Subcutaneous adipose tissue (tissue), 4 donors: ENCODE data around the gene ARHGEF35. TPM values are rescaled to one million over a fixed set of nuclear protein-coding genes. Genes with fewer than 3 reads are reported as not detected.
"Not testable (repeated sequence)": the region's sequence is repeated elsewhere in the genome, so short reads cannot be mapped to it uniquely, and the experiment has no call there.

Source experiments
- CTCF ChIP-seq: fragments of 450-650 bp; IDR thresholded peaks from one replicate; pipeline ENCODE4 v1.5.1; 2016; ENCODE audit warnings: low read depth, mild to moderate bottlenecking, control low read depth, antibody characterized with exemption, moderate library complexity
- total RNA-seq, 4 donors: library from RNA; depleted of rRNA; stranded (reverse); fragments of >200 nt; gene quantifications; one replicate each; pipeline ENCODE4 v1.1.0, GENCODE V29; 2016

The ARHGEF35 gene
- 1 to 10 TPM; 2.8 to 4.9 (median 4.3) TPM for total RNA-seq

DNA sequence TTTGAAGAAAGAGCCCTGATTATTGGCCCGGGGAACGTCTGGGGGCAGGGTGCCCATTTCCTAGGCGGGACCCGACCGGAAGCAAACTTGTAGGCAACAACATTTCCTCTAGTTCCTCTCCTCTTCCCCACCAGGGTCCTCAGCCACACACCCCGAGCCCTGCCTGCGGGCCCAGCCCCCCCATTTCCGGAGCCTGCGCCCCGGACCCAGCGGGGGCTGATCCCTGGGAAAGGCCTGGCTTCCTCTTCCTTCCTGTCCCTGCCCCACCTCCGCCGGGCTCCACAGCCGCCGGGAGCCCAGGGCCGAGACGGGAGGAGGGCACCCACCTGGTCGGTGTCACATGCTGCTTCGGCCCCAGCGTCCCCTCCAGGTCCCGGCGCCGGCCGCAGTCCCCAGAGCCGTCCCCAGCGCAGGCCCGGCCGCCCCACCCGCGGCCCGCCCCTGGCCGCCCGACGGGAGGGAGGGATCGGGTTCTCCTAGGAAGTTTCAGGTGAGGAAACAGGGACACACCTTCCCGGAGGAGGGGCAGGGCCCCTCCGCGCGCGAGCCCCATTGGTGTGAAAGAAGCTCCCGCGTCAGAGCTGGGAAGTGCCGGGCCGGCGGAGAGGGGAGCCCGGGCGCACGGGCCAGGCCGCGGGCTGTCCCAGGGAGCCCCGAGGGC lies at the start of gene ARHGEF35:
TSS of gene ARHGEF35 (minus strand) at position 622 of the 661 bp plus-strand sequence. CDS start 7,450 bp downstream, outside the sequence.
- not testable (repeated sequence) for TF ChIP-seq CTCF

DNA sequence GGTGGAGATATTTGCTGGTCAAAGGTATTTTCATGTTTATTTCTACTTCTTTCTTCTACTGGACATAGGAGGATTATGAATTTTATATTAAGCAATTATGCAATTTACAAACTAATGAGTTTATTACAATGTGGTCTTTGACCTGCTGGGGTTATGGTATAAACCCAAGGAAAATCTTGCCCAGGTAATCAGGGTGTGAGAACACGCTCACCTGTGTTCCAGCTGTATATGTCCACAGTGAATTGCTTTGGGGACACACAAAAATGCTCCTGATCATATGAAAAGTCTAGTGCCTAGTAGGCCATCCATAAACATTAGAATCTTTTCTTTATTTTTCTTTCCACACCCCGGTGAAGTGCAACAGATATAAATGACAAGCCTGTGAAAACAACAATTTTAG lies 43.7 kb upstream of the ARHGEF35 start, which contains the start of gene OR2A42:
TSS of gene OR2A42 (minus strand) at position 241 of the 400 bp plus-strand sequence. CDS start 6,762 bp downstream, outside the sequence.
- TF ChIP-seq CTCF, result not testable (repeated sequence)

DNA sequence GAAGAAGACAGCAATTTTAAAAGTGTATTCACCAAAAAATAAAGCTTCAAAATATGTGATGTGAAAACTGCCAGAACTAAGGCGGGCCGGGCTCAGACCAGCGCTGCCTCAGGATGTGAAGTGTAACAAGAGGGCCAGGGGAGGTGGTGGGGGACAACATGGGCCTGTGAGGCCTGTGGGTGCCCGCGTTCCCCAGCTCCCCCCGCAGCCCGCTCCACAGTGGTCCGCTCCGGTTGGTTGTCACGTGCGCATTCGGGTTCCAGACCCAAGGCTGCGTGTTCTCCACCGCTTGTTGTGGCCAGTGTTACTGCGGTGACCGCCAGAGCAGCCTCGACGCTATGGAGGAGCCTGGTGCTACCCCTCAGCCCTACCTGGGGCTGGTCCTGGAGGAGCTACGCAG lies 12.5 kb downstream of the ARHGEF35 start, which contains the start of gene CTAGE4:
TSS of gene CTAGE4 (plus strand) at position 301 of the 400 bp plus-strand sequence. CDS start at position 339, 38 bp downstream.
- not testable (repeated sequence) for TF ChIP-seq CTCF

GRCh38 chr7:144174613-144175012 lies 21.0 kb downstream of the ARHGEF35 start:
- TF ChIP-seq CTCF, result no peak

DNA sequence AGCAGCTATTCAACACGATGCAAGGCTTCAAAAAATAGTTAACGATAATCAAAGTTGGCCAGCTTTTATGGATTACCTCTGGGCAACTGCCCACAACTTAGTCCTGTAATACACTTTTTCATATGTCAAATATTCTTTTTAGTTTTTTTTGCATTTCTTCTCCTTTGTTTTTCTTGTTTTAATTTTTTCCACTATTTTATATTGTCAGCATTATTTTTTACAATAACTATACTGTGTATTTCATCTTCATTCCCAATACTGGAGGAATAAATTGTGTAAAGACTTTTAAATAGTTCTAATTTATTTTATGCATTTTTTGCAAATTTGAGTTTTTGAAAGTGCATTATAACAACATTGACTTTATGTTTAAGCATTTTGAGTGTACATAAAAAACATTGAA lies 30.8 kb downstream of the ARHGEF35 start:
- no peak for TF ChIP-seq CTCF

- no peak for TF ChIP-seq CTCF
Observed at GRCh38 chr7:144158861-144159260, 36.8 kb downstream of the ARHGEF35 start.

DNA sequence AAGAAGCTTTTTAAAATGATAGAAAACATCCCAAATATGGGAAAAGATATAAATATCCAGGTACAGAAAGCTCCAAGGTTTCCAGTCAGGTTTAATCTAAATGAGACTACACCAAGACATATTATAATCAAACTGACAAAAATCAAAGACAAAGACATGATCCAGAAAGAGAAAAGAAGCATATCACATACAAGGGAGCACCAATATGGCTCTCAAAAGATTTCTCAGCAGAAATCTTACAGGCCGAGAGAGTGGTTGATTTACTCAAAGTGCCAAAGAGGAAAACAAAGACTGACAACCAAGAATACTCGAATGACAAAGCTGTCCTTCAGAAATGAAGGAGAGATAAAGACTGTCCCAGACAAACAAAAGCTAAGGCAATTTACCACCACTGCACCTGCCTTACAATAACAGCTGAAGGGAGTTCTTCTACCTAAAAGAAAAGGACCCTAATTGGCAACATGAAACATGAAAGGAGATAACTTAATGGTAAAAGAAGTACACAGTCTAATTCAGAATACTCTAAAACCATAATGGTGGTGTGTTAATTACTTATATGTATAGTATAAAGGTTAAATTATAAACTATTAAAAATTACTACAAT lies 47.3 kb downstream of the ARHGEF35 start:
- no peak for TF ChIP-seq CTCF
